H1 (cell line): Measurements from ENCODE around the gene RAB39B.

Experiments used
- CBX8 ChIP-seq: fragments of 300-800, 300-1000 bp; sonication (generic); IDR thresholded peaks from 2 replicates; pipeline ENCODE4 v1.7.1; 2016; ENCODE audit warnings: low read depth, low read length, borderline replicate concordance
- CTCF ChIP-seq, 3 experiments: IDR thresholded peaks; 1 replicate in 2 of 3; 2 replicates in 1 of 3; pipeline versions ENCODE4 v1.5.1 to v1.6.1; 2011; ENCODE audit warnings: low read length in 3 of 3, mild to moderate bottlenecking in 3 of 3, inconsistent platforms in 2 of 3, low read depth in 1 of 3, moderate library complexity in 1 of 3; ENCODE audit not compliant: insufficient read depth in 1 of 3; ENCODE audit errors: control extremely low read depth in 1 of 3
- E2F6 ChIP-seq: IDR thresholded peaks from 2 replicates; pipeline ENCODE4 v1.6.1; 2012; ENCODE audit warnings: inconsistent platforms
- EGR1 ChIP-seq: IDR thresholded peaks from 2 replicates; pipeline ENCODE4 v1.6.1; 2011; ENCODE audit warnings: low read depth, low read length, borderline replicate concordance
- MAX ChIP-seq: IDR thresholded peaks from 2 replicates; pipeline ENCODE4 v1.6.1; 2012; ENCODE audit warnings: inconsistent platforms
- NANOG ChIP-seq: IDR thresholded peaks from 2 replicates; pipeline ENCODE4 v1.6.1; 2011; ENCODE audit warnings: low read length, low read depth, mild to moderate bottlenecking, inconsistent platforms; ENCODE audit not compliant: insufficient read depth, poor library complexity, severe bottlenecking
- POLR2A ChIP-seq, 2 experiments: IDR thresholded peaks; 1 replicate in 1 of 2; 2 replicates in 1 of 2; pipeline ENCODE4 v1.6.1; 2011; ENCODE audit warnings: low read depth in 2 of 2, low read length in 2 of 2, mild to moderate bottlenecking in 2 of 2; ENCODE audit errors: control extremely low read depth in 1 of 2
- POLR2AphosphoS5 ChIP-seq: IDR thresholded peaks from 2 replicates; pipeline ENCODE4 v1.6.1; 2011; ENCODE audit warnings: low read depth, low read length
- RXRA ChIP-seq: IDR thresholded peaks from 2 replicates; pipeline ENCODE4 v1.6.1; 2011; ENCODE audit warnings: low read depth, mild to moderate bottlenecking, low read length, moderate library complexity; ENCODE audit not compliant: insufficient read depth
- SIN3A ChIP-seq, 2 experiments: IDR thresholded peaks in 1 of 2; conservative IDR thresholded peaks in 1 of 2; 2 replicates each; pipeline ENCODE4 v1.6.1; 2011 to 2012; ENCODE audit warnings: low read length in 2 of 2, improper control_type of control experiment in 1 of 2, low read depth in 1 of 2, mild to moderate bottlenecking in 1 of 2
- SP1 ChIP-seq: IDR thresholded peaks from 2 replicates; pipeline ENCODE4 v1.6.1; 2011; ENCODE audit warnings: low read depth, low read length
- TAF1 ChIP-seq: IDR thresholded peaks from 2 replicates; pipeline ENCODE4 v1.6.1; 2011; ENCODE audit warnings: mild to moderate bottlenecking, low read depth, low read length

GRCh38 chrX:155270969-155271368, 6.7 kb upstream of the RAB39B start:
- TF ChIP-seq CTCF (IDR thresholded peaks at IDR 0.05; ENCODE audit: control extremely low read depth in 1 of 3, insufficient read depth in 1 of 3, low read depth in 1 of 3, low read length in 3 of 3) (no peak), POLR2A (IDR thresholded peaks at IDR 0.05; ENCODE audit: control extremely low read depth in 1 of 2, low read depth in 2 of 2, low read length in 2 of 2) (no peak), POLR2AphosphoS5 (no peak), SIN3A (conservative IDR thresholded peaks at IDR 0.05 in 1 of 2, IDR thresholded peaks at IDR 0.05 in 1 of 2; ENCODE audit: low read depth in 1 of 2, low read length in 2 of 2) (no peak), SP1 (no peak), E2F6 (no peak), RXRA (no peak), NANOG (no peak), MAX (no peak), TAF1 (no peak), CBX8 (no peak), EGR1 (no peak)
